Measurements from ENCODE around the gene ARIH1.
"Not testable (repeated sequence)": the region's sequence is repeated elsewhere in the genome, so short reads cannot be mapped to it uniquely, and the experiment has no call there.

The ARIH1 gene

DNA sequence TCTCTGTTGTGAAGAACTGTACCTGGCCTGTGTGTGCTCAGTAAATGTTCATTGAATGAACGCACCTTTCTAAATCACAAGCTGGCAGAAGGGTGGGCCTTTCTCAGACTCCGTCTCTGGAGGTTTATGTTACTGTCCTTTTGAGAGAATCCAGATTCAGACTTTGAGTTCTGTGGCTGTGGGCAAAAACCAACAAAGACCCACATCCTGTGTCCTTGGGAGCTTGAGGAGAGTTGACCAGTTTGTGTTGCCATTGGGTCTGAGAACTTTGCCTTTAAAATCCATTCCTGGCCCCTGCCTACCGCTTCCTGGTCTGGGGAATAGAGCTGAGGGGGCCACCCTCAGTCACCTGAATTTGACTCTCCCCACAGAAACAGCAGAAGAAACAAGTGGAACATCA is 134.0 kb downstream of the ARIH1 start:
- DNase-seq (ENCODE audit: low spot score) = not testable (repeated sequence)

DNA sequence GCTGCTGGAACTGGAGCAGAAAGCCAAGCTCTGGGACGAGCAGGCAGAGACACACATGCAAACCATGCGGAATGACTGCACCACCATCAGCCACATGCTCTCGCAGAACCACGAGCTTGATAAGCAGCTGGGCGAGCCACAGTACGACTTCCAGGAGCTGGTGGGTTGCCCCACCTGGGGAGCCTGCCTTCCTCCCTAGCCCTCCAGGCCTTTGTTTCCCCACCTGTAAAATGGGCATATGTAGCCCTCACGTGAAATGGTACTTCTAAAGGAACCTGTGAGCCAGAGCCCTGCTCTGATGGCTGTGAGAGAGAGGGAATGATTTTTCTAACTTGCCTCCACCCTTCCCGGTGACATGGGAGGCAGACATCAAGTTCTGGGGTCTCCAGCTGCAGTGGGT is 135.7 kb downstream of the ARIH1 start:
- no peak for DNase-seq (ENCODE audit: low spot score)

DNA sequence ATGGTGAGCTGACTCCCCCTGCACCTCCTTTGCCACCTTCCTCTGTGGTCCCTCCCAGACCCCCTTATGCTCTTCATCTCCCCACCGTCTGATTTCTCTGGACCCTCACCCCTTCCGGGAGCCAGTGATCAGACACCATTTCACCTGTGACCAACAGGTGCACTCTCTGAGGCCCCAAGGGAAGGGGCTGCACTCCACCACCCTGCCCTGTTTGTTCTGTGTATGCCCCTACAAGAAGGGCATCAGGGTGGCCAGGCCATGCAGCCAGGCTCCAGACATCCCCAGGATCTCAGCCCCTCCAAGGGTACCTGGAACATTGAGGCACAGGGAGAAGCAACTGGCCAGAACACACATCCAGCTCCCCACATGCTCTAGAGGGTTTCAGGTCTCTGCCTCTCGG is 138.2 kb downstream of the ARIH1 start:
- DNase-seq (ENCODE audit: low spot score) = not testable (repeated sequence)

DNA sequence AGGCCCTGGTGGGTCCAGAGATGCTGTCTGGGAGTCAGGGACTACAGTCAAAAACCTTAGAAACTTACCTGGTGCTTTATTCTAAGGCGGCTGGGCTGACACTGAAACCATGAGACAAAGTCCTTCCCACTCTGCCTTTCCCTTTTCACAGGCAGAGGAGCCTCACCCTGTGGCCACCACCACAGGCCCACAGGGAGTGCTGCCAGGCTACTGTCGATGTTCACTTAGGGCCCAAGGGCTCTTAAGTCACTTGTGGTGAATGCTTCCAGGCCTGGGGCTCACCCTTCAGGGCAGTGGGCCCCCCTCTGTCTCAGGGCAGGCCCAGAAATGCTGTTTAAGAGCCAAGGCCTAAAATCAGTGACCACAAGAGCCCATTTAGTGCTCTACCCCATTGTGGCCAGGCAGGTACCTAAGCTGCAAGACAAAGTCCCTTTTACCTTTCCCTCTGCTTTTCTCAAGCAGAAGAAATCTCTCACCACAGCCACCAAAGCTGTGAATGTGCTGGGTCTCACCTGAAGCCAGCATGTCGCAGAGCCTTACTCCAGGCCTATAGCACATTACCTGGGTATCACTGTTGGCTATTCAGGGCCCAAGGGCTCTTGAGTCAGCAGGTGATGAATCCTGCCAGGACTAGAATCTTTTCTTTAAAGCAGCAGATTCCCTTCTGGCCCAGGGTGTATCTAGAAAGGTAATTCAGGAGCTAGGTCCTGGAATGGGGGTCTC is 140.8 kb downstream of the ARIH1 start:
- DNase-seq (ENCODE audit: low spot score) = no peak

DNA sequence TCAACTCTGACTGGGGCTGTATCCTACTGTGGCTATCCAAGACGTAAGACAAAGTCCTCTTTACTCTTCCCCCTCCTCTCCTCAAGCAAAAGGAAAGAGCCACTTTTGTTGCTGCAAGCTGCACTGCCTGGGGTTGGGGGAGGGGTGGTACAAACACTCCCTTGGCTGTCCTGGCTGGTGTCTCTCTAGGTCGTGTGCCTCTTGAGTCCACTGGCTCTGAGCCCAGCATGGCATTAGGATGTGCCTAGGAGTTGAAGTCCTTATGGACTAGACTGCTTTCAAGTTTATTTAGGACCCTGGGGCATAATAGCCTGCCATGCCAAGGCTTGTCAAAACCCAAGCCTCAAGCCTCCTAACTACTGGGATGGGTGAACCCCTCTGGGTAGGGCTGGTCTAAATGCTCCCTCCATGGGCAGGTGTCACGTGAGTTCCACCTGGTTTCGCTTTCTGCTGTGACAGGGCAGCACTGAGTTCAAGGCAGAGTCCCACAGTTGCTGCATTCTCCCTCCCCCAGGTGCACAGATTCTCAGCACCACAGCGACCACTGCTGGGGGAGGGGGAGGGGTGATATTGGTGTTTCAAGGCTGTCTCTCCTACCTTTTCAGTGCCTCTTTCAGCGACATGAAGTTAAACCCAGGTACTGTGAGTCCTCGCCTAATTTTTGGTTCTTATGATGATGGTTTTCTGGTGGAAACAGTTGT is 141.6 kb downstream of the ARIH1 start:
- DNase-seq (ENCODE audit: low spot score) = peak; percentile 29

DNA sequence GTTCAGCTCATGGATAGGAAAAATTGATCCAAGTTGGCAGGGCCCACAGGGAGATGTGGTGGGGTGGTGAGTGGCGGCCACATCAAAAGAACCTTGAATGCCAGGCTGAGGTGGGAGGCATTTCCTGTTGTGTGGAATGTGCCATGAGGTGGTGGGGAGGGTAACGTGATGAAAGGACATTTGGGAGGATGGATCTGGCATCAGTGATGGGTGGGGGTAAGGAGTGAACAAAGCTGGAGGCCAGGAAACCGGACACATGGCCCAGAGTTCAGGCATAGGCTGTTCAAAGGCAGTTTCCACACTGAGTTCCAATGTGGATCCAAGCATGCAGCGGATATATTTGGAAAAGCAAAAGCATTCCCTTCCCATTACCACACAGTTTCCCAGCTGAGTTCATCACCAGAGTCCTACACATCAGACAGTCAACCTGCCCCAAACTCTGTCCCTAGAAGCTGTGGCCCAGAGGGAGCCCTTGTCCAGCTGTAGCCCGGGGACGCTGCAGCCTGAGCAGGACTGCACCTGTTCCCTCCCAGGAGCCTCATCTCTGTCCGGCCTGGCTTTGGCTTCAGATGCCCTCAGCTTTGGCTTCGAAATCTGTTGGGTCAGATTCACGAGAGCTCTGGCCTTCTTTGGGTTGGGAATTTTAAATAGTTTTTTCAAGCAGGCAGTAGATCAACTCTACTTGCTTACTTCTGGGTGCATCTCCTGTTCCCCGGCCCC is 142.5 kb downstream of the ARIH1 start:
- no peak for DNase-seq (ENCODE audit: low spot score)

DNA sequence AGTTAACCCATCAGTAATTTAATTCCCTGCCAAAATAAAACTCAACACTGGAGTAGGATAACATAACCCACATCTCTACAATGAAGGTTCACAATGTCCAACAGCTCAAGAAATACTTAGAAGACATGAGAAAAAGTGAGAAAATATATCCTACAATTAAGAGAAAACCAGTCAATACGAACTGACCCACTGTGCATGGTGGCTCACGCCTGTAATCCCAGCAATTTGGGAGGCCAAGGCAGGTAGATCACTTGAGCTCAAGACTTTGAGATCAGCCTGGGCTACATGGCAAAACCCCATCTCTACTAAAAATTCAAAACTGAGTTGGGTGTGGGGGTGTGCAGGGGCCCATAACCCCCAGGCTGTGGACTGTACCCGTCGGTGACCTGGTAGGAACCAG is 149.7 kb downstream of the ARIH1 start:
- DNase-seq (ENCODE audit: low spot score) = not testable (repeated sequence)

DNA sequence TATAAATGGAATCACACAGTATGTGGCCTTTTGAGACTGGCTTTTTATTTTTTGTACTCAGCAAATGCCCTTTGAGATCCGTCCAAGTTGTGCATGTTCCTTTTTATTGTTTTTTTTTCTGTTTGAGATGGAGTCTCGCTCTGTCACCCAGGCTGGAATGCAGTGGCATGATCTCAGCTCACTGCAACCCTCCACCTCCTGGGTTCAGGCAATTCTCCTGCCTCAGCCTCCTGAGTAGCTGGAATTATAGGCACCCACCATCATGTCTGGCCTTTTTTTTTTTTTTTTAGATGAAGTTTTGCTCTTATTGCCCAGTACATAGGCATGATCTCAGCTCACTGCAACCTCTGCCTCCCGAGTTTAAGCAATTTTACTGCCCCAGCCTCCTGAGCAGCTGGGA is 152.0 kb downstream of the ARIH1 start:
- not testable (repeated sequence) for DNase-seq (ENCODE audit: low spot score)

DNA sequence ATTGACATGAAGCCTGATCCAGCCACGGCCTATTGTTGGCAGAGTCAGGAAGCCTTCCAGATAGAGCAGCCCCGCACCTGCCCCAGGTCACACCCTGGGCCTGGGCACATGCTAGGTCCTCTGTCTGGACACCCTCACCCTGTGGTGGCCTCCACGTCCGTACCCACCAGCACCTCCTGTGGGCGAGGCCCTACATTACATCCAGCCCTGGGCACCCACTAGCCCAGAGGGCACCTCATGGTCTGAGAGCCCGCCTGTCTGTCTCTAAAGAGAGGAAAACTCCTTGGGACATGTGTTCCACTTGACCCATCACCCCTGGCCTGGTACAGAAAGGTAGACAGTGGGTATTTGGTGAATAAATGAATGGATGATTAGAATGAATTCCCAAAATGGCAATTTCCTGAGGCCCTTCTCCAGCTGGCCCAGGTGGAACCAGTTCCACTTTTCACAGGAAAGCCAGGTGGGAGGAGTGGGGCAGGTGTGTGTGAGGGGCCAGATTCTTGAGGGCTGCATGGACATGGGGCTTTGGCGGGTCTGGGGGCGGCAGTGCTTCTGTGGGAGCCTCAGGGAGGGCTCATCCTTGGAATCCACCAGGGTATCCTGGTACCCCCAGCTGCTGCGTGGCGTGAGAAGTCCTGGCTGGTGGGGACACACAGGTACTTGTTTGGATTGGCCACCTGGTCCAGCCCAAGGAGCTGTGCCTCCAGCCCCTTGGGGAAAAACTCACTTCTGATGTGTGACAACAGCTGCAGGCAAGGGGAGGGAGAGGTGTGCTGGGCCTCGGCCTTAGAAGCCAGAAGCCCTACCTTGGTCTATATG is 154.3 kb downstream of the ARIH1 start:
- peak; percentile 28 for DNase-seq (ENCODE audit: low spot score)

DNA sequence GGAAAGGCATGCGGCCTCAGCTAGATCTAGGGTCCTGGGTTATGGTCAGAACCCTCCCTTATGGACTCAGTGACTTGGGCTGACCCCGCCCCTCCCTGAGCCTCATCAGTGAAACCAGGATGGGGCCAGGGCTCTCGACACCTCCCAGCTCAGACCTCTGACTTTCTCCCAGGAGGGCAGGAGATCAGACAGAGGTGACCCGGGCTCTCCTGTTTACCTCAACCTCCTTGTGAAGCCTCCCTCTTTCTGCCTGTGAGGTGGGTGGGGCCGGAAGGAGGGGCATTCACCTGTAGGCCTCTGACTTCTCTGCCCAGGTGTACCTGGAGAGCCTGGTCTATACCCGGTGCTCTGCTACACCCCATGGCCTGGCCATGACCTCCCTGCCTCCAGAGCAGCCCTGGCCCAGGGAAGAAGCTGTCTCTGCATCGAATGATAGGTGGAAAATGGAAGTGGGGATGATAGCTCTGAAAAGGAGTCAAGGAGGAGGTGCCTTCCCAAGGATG is 155.0 kb downstream of the ARIH1 start:
- not testable (repeated sequence) for DNase-seq (ENCODE audit: low spot score)

DNA sequence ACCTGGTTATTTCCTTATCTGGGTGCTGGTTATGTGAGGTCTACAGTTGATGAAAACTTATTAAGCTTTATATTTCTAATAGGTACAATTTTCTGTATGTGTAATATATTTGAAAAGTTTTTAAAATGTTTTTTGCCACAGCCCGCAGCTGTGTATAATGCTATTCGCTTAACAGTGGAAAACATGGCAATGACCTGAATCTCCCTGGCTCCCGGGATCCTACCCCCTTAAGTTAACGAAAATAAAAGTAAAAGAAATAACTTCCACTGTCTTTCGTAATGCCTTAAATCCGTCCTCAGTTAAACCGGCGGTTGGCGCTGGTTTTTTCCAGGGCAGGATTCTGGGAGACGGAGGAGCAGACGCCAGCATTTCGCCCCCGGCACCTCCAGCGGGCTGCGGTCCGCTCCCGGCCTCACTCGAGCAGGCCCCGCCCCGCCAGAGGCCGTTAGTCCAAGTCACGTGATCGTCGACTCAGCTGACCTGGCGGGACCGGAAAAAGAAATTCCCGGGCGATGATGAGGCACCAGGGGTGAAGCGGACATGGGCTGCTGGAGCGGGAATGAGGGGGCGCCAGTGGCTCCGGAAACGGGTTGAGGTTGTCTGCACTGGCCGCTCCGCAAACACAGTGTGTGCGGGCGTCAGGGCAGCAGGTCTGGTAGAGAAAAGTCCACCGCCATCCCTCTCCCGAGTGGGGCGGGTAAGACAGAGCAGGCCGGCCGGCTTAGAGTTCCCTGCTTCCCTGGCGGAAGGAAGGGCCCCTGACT is 162.6 kb downstream of the ARIH1 start:
- peak; percentile 66 for DNase-seq (ENCODE audit: low spot score)

DNA sequence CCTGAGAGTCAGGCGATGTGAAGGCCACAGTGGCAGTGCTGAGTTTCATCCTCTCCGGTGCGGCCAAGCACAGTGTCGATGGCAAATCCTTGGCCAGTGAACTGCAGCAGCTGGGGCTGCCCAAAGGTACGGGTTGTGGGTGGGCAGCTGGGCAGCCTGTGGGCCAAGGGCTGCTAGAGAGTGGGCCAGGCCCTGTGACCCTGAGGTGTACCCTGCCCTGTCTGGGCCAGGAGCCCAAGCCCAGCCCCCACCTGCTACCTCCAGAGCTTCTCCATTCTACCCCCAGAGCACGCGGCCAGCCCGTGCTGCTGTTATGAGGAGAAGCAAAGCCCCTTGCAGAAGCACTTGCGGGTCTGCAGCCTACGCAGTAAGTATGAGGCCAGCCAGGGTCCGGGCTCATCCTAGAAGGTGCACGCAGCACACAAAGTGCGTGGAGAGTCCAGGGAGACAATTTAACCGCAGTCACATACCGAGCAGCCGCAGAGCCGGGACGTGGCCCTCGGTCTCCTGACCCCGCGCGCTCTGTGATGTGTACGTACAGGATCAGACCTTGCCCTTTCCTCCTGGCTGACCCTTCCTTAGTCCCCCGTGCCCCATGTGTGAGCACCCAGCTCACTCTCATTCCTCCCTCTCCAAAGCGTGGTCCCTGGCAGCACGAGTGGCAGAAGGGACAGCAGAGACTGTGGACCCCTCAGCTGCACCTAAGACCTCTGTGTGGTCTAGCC is 165.8 kb downstream of the ARIH1 start:
- DNase-seq (ENCODE audit: low spot score) = not testable (repeated sequence)

DNA sequence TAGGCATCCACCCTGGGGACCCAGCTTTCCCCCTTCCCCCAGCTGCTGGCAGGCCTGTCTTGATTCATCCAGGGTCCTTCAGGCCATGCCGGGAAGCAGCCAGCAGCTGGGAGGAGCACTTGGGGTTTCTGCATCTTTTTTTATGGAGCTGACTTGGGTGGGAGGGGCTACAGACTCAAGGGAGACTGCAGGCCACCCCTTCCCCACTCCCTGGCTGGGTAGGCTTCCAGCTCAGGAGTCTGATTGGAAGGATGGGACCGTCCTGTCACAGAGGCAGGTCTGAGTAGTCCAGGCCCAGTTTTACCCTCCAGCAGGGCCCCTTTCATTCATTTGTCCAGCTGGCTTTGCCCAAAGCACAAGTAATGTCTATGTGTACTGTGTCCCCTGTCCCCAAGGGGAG is 168.1 kb downstream of the ARIH1 start:
- not testable (repeated sequence) for DNase-seq (ENCODE audit: low spot score)

DNA sequence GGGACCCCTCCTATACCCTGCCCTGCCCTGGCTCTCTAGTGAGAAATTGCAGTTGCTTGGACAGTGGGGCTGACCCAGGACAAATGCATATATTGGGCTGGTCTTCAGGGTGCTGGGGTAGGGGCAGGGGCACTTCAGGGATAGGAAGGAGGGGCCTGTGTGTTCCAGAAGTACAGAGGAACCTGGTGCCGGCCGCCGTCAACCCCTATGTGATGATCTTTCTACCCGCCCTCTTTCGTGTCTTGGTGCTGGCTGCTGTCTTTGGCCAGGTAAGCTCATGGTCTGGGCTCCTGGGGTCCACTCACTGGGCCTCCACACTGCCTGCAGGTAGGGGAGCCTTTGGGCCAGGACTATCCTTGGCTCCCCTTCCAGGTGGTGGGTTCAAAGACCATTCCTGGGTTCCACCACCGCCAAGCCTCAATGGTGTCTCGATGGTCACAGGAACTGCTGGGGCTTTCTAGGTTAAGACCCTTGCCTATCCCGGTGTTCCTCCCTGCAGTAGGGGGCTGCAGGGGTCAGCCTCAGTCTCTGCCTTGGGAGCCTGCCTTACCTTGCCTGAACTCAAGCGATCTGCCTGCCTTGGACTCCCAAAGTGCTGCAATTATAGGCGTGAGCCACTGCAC is 174.6 kb downstream of the ARIH1 start:
- not testable (repeated sequence) for DNase-seq (ENCODE audit: low spot score)

All from NAMALWA (cell line).